GM13976 (cell line): ENCODE results near the gene UXS1.

Source experiments
- DNase-seq: peaks from one replicate; pipeline ENCODE4 v3.0.0; 2012; ENCODE audit warnings: low spot score
- in situ Hi-C: fragments of 300-500 bp; cut with MboI; formaldehyde crosslinking; loops from one replicate; pipeline ENCODE4 v1.12.0; 2022; ENCODE audit warnings: low sequenced_read_pairs, mixed read lengths, inconsistent platforms; ENCODE audit not compliant: unreplicated experiment
- TF ChIP-seq, protein P1 (sequence below): IDR thresholded peaks from 2 replicates; pipeline ENCODE4 v1.5.1; 2012; ENCODE audit warnings: borderline replicate concordance, mild to moderate bottlenecking; ENCODE audit not compliant: insufficient read depth; ENCODE audit errors: extremely low read depth, missing control alignments, control extremely low read depth

The UXS1 gene

GRCh38 chr2:106117347-106117746 is 76.8 kb downstream of the UXS1 start:
- in situ Hi-C loops, result loop anchor here (25.0 kb wide), 1 partner anchor 420 kb away; no protein-coding TSS in a partner anchor
- no peak for DNase-seq
- TF ChIP-seq, protein P1, sequence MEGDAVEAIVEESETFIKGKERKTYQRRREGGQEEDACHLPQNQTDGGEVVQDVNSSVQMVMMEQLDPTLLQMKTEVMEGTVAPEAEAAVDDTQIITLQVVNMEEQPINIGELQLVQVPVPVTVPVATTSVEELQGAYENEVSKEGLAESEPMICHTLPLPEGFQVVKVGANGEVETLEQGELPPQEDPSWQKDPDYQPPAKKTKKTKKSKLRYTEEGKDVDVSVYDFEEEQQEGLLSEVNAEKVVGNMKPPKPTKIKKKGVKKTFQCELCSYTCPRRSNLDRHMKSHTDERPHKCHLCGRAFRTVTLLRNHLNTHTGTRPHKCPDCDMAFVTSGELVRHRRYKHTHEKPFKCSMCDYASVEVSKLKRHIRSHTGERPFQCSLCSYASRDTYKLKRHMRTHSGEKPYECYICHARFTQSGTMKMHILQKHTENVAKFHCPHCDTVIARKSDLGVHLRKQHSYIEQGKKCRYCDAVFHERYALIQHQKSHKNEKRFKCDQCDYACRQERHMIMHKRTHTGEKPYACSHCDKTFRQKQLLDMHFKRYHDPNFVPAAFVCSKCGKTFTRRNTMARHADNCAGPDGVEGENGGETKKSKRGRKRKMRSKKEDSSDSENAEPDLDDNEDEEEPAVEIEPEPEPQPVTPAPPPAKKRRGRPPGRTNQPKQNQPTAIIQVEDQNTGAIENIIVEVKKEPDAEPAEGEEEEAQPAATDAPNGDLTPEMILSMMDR, result no peak

GRCh38 chr2:106116248-106116647 is 77.9 kb downstream of the UXS1 start:
- in situ Hi-C loops, result loop anchor here (25.0 kb wide), 1 partner anchor 421 kb away; no protein-coding TSS in a partner anchor
- DNase-seq, result no peak
- TF ChIP-seq, protein P1, result no peak

GRCh38 chr2:106115665-106116064 is 78.4 kb downstream of the UXS1 start:
- DNase-seq, result no peak
- TF ChIP-seq, protein P1, result no peak
- in situ Hi-C loops, result loop anchor here (25.0 kb wide), 1 partner anchor 422 kb away; no protein-coding TSS in a partner anchor

- TF ChIP-seq, protein P1, result no peak
- DNase-seq, result peak; percentile 47
- in situ Hi-C loops, result loop anchor here (25.0 kb wide), 1 partner anchor 422 kb away; no protein-coding TSS in a partner anchor
Measured at GRCh38 chr2:106115250-106115649, 78.9 kb downstream of the UXS1 start.

GRCh38 chr2:106114166-106114565 is 79.9 kb downstream of the UXS1 start:
- in situ Hi-C loops, result loop anchor here (25.0 kb wide), 1 partner anchor 423 kb away; no protein-coding TSS in a partner anchor
- no peak for DNase-seq
- TF ChIP-seq, protein P1, result no peak

DNA sequence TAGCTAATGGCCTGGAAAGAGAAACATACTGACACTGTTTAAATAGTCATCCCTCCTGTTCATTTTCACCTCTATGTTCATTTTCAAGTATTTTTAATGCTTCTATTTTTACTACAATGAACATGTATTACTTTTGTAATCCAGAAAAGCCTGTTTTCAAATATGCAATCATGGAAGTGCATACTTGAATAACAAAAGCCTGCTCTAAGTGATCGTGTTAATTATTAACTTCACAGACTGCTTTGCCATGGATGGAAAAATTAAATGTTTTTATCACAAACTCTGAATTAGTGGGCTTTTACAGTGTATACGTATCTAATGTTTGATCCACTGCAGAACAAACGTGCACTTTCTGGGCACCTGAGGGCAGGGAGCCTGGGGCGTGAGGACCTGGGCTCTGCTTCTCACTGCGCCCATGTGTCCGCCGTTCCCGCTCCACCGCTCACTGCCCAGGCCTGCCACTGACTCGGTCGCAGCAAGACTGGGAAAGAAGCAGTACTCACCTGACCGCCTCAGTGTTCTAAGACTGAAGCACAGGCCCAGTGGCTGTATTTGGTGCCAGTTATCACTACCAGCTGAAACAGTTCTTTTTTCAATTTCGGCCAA is 80.6 kb downstream of the UXS1 start:
- in situ Hi-C loops, result loop anchor here (25.0 kb wide), 1 partner anchor 424 kb away; no protein-coding TSS in a partner anchor
- DNase-seq, result no peak
- TF ChIP-seq, protein P1, result no peak
